GM19238 (cell line): ENCODE measurements around the gene KIF6.

ENCODE experiments used
- DNase-seq: peaks from one replicate; pipeline ENCODE4 v3.0.0; 2011; ENCODE audit warnings: low spot score; ENCODE audit not compliant: insufficient read length

KIF6 gene

DNA sequence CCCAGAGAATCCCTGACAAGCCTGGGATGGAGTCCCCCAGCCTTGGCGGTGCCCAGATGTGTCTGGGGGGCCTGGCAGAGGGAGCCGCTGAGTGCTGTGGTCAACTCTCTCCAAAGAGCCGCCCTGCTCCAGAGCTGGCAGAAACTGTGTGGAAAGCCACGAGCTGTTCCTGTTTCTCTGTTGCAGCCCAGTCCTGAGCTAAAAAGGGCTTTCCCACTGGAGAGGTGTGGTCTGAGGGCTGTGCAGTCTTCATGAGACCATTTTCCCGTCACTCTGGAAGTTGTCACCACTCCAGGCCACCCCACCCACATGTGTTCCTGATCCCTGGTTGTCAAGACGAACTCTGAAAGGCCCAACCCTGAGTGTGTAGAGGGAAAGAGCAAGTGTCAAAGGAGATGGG, 303.0 kb downstream of the KIF6 start:
- DNase-seq, result no peak

DNA sequence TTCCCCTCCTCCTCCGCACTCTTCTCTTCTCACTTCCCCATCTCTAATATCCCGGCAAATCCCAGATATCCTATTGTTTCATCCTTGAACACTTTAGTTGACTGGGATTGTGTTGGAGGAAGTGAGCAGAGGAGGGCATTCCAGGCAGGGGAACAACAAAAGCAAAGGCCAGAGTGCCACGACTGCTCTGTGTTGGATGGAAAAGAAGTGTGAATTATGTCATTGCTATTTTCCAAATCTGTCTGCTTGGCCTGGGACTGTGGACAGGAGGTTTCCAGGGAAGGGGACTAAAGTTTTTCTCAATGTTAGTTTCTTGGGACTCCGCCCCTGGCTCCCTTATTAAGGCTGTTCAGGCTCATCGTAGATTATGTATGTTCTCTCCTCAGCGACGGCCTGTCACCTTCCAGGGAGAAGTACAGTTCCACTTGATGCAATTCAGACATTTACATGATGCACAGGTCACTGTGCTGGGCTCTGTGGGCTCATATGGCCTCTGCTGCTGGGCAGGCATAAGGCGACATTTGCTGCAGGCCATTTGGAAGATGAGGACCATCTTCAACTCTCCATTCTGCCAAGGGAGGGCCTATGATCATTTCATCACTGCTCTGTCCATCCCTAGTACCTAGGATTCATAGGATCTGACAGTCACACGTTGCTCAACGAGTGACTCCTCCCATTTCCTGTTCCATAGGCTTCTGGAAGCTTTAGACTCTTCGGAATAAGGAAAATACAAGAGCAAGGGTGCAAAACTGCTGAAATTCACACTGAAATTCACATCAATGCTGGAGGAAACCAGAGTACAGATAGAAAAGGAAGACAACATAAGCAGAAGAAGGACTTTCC, 303.6 kb downstream of the KIF6 start:
- DNase-seq, result no peak

DNA sequence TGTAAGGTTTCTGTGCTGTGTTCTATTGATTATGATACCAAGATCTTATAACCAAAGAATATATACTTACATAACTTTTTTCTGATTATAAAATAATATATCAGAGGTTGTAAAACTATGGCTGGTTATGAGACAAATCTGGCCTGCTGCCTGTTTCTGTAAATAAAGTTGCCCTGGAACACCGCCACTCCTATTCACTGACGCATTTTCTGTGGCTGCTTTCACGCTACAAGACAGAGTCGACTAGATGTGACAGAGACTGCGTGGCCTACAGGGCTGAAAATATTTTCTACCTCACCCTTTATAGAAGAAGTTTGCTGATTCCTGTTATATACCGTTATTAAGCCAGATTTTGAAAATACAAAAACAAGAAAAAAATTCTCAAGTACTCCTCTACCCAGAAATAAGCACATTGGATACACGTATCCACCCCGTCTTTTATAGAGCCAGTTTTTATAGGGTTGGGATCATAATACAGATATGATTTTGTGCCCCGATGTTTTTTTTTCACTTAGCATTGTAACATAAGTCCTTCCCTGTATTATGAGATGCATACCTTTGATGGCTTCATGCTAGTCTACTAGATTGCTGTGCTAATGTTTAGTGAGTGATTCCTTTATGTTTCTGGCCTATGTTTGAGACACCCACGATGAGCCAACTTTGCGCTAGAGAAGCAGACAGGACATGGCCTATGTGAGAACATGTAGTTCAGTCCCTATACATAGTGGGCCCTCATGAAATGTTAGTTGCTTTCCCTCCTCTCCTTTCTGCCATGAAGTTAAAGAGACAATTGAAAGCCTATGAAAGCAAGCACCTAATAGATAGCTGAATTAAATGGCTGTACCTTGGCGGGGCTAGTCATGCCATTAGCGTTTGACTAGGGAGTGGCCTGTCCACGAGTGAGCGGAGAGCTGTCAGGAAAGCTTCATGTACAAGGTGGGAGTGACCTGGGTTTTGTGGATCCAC, 304.6 kb downstream of the KIF6 start:
- no peak for DNase-seq

DNA sequence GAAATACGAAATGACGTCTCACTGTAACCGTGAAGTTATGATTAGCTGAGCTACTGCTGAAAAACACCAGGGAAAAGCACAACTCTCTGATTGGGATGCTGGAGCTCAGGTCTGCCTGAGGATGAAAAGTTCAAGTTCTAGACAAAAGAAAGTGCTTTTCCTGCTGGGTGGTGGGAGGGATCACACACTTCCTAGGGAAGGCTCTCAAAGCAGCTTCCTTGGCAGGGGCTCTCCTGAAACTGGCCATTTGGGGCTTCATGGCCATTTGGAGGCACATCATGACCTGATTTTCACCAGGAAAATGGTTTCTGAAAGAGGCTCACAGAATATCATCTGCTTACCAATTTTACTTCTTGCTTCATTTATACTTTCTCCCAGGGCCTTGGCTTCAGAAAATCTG, 305.6 kb downstream of the KIF6 start:
- DNase-seq, result no peak

DNA sequence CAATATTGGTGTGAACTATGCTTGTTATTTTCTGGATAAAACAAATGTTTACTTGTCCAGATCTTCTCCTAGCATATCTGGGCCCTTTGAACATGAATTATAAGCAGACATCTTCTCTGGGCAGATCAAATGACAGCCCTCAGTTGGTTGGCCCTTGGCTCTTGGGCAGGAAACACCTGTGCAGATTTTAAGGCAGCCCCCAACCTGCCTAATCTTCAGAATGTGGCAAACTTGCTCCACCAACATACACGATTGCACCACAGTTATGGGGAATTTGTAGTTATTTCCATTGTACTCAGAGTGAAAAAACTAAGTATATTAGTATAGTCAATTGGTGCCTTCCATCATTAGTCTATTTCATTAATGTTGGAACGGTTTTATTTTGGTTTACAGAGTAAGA, 307.8 kb downstream of the KIF6 start:
- no peak for DNase-seq

DNA sequence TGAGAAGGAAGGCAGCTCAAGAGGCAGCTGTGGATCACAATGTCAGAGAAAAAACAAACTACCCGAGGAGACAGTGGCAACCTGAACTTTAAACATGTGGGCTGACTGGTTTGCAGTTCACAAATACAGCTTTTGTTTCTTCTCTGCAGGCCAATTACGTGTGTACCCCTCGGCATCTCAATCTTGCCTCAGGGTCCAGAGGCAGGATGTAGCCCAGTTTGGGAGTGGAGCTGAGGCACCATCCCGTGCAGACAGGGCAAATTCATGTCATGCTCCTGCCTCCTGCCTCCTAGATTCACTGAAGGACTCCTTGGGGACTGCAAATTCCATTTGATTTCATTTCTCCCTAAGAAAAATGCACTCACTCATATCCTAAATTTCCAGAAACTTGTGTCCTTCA, 308.5 kb downstream of the KIF6 start:
- no peak for DNase-seq

DNA sequence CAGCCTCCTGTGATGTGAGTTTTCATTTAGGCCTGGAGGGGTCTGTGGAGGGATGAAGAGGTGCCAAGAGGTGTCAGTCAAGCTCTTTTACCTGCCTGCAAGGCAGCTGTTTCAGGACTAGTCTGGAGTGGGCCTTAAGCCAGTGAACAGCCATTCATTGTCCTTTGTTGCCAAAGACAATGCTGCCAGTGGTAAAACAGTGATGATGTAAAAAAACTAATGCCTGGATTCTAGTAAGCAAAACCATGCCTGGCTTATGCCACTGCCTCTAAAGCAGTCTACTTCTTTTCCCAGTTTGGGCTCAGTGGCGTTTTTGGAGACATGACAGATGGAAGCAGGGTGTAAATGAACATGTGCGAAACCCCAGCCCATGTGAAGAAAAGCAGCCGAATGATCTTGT, 309.2 kb downstream of the KIF6 start:
- DNase-seq, result no peak

DNA sequence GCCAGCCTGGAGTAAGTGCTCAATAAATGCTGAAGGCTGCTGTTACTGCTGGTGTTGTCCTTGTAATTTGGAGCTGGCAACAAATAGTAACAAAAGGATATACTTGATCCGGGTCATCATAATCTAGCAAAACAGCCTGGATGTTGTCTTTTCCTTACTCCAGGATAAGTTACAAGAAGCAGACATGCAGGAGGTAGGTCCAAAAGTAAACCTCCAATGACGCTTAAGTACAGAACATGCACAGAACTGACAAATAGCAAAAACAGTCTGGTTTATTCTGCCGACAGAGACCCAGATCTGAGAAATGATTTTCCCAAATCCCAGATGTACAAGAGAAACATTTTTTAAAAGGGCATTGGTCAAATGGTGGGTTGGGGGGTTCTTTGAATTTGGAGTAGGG, 309.7 kb downstream of the KIF6 start:
- no peak for DNase-seq

DNA sequence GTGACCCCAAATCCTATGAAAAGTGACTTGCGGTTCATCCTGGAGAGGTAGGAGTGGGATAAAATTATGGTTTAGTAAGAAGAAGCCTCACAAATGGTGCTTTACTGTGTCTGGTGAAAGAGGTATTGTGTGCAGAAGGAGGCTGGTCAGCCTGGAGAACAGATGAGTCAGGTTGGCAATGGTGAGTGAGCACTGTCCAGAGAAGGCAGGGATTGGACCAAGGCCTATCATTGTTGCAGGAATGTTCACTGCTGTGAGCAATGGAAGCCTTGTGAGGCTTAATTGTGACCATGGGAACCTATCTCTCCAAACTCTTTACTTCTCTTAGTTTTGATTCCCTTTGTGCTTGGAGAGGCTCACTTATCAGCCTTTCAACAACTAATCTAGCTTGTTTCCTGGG, 313.7 kb downstream of the KIF6 start:
- no peak for DNase-seq

DNA sequence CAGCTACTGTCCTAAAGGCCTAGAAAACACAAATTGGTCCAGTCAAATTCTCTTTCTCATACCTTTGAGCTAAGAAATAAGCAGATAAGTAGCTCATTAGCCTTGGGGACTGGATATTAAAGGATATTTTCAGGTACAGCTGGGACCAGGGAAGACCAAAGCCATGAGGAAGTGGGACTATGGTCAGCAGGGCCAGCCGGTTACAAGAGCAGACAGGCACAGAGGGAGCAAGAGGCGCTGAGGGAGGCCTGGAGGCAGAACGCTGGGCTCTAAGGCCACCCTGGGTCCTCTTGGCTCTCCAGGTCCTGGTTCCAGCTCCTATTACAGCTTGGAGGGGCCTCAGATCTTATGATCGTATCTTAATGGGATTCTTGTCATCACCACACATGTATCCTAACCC, 314.2 kb downstream of the KIF6 start:
- no peak for DNase-seq

DNA sequence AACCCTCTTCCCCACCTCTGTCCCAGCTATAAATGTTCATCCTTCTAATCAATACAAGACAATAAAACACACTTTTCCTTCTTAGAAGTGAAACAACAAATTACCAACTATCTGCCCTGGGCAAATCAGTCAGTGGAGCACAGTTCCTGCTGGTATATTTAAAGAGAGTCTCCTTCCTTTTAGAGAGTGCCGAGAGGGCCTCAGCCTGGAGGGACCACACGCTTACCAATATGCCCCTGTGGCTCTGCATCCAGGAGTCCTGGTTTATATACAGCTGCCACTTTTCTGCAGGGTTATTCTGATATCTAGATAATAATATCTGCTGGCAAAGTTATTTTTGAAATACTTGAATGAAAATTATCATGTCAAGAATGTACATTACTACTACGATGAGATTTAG, 315.3 kb downstream of the KIF6 start:
- DNase-seq, result no peak

DNA sequence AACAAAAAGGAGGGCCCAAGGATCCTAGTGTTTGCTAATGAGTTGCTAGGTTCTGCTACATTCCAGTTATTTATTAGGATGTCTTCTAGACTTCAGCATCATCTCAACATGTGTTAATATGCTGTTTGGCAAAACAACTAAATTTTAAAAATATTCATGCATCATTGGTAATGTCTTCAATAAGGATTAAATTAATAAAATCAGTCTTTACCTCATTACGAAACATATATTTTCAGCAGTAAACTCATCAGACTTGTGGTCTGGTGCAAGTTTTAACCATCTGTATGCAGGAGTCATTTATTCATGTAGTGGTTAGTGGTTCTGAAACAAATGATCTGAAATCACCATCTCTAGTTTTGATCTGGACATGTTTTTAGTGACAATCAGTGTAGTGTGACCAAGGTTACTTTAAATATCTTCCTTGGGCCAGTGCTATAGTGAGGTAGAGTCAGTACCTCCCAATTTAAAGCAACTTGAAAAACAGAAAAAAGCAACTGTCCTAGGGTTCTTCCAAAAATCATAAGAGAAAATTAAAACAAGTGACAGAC, 317.7 kb downstream of the KIF6 start:
- no peak for DNase-seq

DNA sequence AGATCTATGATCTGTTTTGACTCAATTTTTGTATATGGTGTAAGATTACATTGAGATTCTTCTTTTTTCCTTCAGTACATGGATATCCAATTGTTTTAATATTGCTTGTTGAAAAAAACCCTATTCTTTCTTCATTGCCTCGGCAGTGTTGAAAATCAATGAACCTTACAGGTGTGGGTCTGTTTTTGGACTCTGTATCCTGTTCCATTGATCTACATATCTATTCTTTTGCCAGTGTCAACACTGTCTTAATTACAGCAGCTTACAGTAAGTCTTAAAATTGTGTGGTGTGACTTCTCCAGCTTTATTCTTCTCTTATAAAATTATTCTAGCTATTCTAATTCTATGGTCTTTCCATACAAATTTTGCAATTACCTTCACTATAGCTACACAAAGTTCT, 320.9 kb downstream of the KIF6 start:
- no peak for DNase-seq

DNA sequence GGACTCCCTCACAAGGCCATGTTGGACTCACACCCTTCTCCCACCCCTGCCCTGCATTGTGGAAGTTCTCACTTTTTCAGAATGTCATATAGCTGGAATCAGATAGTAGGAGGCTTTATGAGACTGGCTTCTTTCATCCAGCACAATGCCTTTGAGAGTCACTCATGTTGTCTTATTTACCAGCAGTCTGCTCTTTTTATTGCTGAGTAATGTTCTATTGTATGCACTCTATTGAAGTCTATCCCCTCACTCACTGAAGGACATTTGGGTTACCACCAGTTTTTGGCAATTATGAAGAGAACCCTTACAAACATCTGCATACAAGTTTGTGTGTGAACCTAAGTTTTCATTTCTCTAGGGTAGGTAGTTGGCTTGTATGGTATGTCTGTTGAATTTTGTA, 321.9 kb downstream of the KIF6 start:
- DNase-seq, result no peak

DNA sequence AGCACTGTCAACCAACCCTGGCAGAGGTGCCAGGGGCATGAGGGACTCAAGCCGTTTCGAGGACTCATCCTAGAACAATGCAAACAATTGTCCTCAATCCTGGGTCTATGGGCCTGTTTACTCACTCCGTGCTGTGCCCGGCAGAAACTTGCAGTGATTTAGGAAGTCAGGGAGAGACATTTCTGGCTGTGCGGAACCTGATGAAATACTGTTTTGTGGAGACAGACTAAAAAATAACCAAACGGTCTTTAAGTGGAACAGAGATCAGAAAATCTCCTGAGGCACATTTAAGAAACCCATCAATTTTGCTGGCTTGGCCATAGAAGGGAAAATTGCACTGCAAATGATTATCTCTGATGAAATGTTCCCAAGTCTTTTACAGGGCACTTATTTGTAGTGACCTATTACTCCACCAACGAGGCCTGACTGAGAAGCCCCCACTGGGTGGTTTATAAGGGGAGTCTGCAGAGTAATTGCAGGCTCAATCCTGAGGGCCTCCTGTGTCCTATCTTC, 322.9 kb downstream of the KIF6 start:
- DNase-seq, result no peak

DNA sequence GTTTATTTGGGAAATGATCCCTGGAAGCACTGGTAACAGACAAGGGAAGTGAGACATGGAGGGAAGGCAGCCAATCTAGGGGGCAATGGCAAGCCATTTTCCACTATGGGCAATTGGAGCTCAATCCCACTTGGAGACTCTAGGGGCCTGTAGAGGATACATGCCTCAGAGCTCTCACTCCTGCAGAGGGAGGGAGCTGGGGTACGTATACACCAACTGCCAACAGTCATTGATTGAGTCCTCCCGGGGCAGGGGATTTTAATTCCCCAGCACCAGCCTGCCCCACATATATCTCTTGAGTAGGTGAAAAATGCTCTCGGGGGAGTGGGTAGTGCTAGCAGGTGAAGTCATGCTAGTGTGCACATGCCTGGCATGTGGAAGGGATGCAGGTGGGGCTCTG, 323.8 kb downstream of the KIF6 start:
- no peak for DNase-seq

DNA sequence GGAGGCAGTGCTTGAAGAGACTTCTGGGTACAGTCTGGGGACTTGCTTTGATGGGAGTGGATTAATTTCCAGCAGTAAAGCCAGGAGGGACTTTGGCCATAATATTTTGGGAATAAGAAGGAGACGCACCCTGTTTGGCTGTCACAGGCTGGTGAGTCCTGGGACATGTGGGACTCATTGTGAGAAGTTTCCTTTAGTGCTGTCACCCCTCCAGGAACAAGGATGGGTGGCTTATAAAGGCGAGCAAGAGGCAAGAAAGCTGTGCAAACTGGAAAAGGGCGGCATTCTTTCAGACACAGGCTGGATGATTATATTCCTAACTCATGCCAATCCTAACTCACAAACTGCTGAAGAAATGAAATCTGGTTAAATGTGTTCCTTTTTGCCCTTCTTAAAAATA, 325.2 kb downstream of the KIF6 start:
- no peak for DNase-seq

DNA sequence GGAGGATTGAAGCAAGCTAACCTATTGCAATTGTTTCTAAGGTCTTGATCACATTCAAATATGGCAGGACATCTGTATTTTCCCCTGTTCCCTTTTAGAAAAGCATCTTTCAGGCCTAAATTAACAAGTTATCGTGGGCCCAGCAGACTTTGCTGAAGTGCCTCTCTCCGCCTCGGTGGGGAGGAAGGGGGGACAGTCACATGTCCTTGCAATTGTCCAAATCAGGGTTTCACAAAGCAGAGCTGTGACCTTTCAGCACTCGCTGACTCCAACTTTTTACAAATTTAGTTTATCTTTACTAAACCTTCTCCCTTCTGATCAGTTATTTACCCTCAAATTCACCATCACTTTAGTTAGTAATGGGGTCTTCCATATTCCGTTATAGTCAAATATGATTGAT, 328.4 kb downstream of the KIF6 start:
- no peak for DNase-seq

DNA sequence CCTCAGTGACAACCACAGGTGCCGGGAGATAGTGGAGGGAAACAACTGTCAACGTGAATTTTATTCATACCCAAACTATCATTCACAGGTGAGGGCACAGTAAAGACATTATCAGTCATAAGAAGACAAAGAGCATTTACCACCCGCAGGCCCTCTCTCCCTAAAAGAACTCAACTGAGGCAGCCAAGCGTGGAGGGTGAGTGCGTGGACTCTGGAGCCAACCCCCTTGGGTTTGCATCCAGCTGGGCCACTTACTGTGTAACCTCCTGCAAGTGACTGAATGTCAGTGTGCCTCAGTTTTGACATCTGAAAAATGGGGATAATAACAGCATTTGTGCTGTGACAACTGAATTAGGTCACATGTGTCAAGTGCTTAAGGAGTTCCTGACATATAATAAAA, 332.1 kb downstream of the KIF6 start:
- no peak for DNase-seq

DNA sequence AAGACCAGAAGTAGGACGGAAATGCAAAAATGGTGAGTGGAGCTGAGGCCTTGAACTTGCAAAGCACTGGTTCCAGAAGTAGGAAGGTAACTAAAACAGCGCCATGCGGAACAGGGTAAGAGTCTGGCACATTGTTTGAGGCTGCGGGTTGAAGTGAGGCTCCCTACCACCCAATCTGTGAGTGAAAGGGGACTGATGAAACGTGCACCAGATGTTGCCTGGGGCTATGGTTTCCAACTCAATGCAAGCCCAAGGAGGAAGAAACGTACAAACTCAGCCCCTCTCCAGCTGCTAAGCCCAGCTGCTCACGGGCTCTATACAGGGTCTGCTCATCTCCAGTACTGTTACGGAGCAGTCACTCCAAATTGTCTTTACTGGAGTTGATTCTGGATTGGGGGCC, 334.0 kb downstream of the KIF6 start:
- no peak for DNase-seq

DNA sequence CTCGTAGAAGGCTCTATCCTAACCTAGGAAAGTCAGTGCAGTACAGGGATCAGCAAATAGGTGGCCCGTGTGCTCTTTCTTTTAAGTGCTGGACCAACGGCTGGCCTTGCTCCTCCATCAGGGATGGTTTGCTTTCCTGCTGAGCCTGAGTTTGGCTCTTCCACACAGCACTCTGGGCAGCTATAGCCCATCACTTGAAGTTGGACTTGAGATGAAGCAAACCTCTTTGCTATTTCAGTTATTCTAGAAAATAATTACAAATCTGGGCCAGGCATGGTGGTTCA, 335.8 kb downstream of the KIF6 start:
- DNase-seq, result no peak
